ENCODE data around the gene SCYGR2.
A peak's percentile ranks its signal among the peaks of the same experiment; 100 is the strongest.

SCYGR2 gene

GRCh38 chr2:227597036-227597435, 1.7 kb upstream of the SCYGR2 start:
- Mint-ChIP-seq H3K4me3 (no peak overlapping the region), H3K9me3 (peaks cover 0 to 4% of the 10 kb centered on the region in 2 donors), H3K36me3 (no peaks in the 10 kb centered on the region), H3K27me3 (peaks cover 20 to 44% of the 10 kb centered on the region in 2 donors), H3K27ac (no peak overlapping the region), H3K4me1 (no peaks in the 10 kb centered on the region)
- DNase-seq (no peak), ATAC-seq (replicated peaks) (no peak)

- DNase-seq: no peak
- ATAC-seq (replicated peaks): no peak
- Mint-ChIP-seq H3K4me3 (no peak overlapping the region), H3K36me3 (no peaks in the 10 kb centered on the region), H3K27me3 (peaks cover 20 to 40% of the 10 kb centered on the region in 2 donors), H3K4me1 (no peaks in the 10 kb centered on the region), H3K9me3 (peaks cover 0 to 4% of the 10 kb centered on the region in 2 donors), H3K27ac (no peak overlapping the region)
Observed at GRCh38 chr2:227597998-227598397, 695 bp upstream of the SCYGR2 start.

GRCh38 chr2:227602358-227602757, 3.7 kb downstream of the SCYGR2 start:
- H3K4me3 Mint-ChIP-seq: no peak overlapping the region
- no peak for DNase-seq
- no peaks in the 10 kb centered on the region for H3K4me1 Mint-ChIP-seq
- peaks cover 7 to 21% of the 10 kb centered on the region in 2 donors for H3K27me3 Mint-ChIP-seq
- no peak for ATAC-seq (replicated peaks)
- H3K9me3 Mint-ChIP-seq: no peaks in the 10 kb centered on the region
- no peak overlapping the region for H3K27ac Mint-ChIP-seq
- no peaks in the 10 kb centered on the region for H3K36me3 Mint-ChIP-seq

- Mint-ChIP-seq H3K27me3 (peaks cover 8 to 11% of the 10 kb centered on the region in 2 donors), H3K36me3 (no peaks in the 10 kb centered on the region), H3K4me1 (peaks cover 11 to 14% of the 10 kb centered on the region in 2 donors), H3K27ac (no peak overlapping the region), H3K9me3 (no peaks in the 10 kb centered on the region), H3K4me3 (no peak overlapping the region)
- ATAC-seq (replicated peaks): no peak
- no peak for DNase-seq
Observed at GRCh38 chr2:227606476-227606875, 7.8 kb downstream of the SCYGR2 start.

GRCh38 chr2:227607941-227608340, 9.2 kb downstream of the SCYGR2 start:
- H3K27ac Mint-ChIP-seq: no peak overlapping the region
- peaks cover 19 to 21% of the 10 kb centered on the region in 2 donors for H3K27me3 Mint-ChIP-seq

GRCh38 chr2:227608561-227609338, 10.1 kb downstream of the SCYGR2 start:
- H3K9me3 Mint-ChIP-seq: no peaks in the 10 kb centered on the region
- H3K27ac Mint-ChIP-seq: peak overlapping the region; percentile 67
- peak; percentile 89 to 92 for ATAC-seq (replicated peaks)
- H3K4me1 Mint-ChIP-seq: peaks cover 11 to 14% of the 10 kb centered on the region in 2 donors
- H3K4me3 Mint-ChIP-seq: peak overlapping the region; percentile 19 to 39
- H3K36me3 Mint-ChIP-seq: no peaks in the 10 kb centered on the region
- peaks cover 21 to 24% of the 10 kb centered on the region in 2 donors for H3K27me3 Mint-ChIP-seq
- peak; percentile 27 for DNase-seq

More at GRCh38 chr2:227607941-227608340, 9.2 kb downstream of the SCYGR2 start:
- DNase-seq: no peak
- H3K9me3 Mint-ChIP-seq: no peaks in the 10 kb centered on the region
- peaks cover 11 to 14% of the 10 kb centered on the region in 2 donors for H3K4me1 Mint-ChIP-seq
- no peaks in the 10 kb centered on the region for H3K36me3 Mint-ChIP-seq
- H3K4me3 Mint-ChIP-seq: no peak overlapping the region
- ATAC-seq (replicated peaks): no peak

- no peak overlapping the region for H3K4me3 Mint-ChIP-seq
- H3K27ac Mint-ChIP-seq: no peak overlapping the region
- no peaks in the 10 kb centered on the region for H3K36me3 Mint-ChIP-seq
- no peaks in the 10 kb centered on the region for H3K9me3 Mint-ChIP-seq
- H3K4me1 Mint-ChIP-seq: peaks cover 11 to 14% of the 10 kb centered on the region in 2 donors
- peaks cover 17 to 21% of the 10 kb centered on the region in 2 donors for H3K27me3 Mint-ChIP-seq
- no peak for ATAC-seq (replicated peaks)
- no peak for DNase-seq
Observed at GRCh38 chr2:227610123-227610522, 11.4 kb downstream of the SCYGR2 start.

- H3K4me1 Mint-ChIP-seq: peaks cover 11 to 12% of the 10 kb centered on the region in 2 donors
- ATAC-seq (replicated peaks): no peak
- H3K4me3 Mint-ChIP-seq: no peak overlapping the region
- no peaks in the 10 kb centered on the region for H3K9me3 Mint-ChIP-seq
- H3K36me3 Mint-ChIP-seq: no peaks in the 10 kb centered on the region
- DNase-seq: no peak
- no peak overlapping the region for H3K27ac Mint-ChIP-seq
- peaks cover 27 to 30% of the 10 kb centered on the region in 2 donors for H3K27me3 Mint-ChIP-seq
Observed at GRCh38 chr2:227612546-227613271, 14.0 kb downstream of the SCYGR2 start.

- Mint-ChIP-seq H3K27me3 (peaks cover 27 to 30% of the 10 kb centered on the region in 2 donors), H3K4me1 (peaks cover 6 to 10% of the 10 kb centered on the region in 2 donors), H3K27ac (no peak overlapping the region), H3K36me3 (no peaks in the 10 kb centered on the region), H3K9me3 (no peaks in the 10 kb centered on the region), H3K4me3 (no peak overlapping the region)
- ATAC-seq (replicated peaks) (no peak), DNase-seq (no peak)
Observed at GRCh38 chr2:227613272-227613660, 14.6 kb downstream of the SCYGR2 start.

GRCh38 chr2:227614246-227614645, 15.6 kb downstream of the SCYGR2 start:
- Mint-ChIP-seq H3K4me1 (peaks cover 0 to 2% of the 10 kb centered on the region in 2 donors), H3K4me3 (no peak overlapping the region), H3K27me3 (peaks cover 27 to 30% of the 10 kb centered on the region in 2 donors), H3K9me3 (no peaks in the 10 kb centered on the region), H3K36me3 (no peaks in the 10 kb centered on the region), H3K27ac (no peak overlapping the region)
- DNase-seq: no peak
- no peak for ATAC-seq (replicated peaks)

- Mint-ChIP-seq H3K27me3 (peaks cover 27 to 30% of the 10 kb centered on the region in 2 donors), H3K36me3 (no peaks in the 10 kb centered on the region), H3K4me1 (peaks cover 0 to 2% of the 10 kb centered on the region in 2 donors), H3K9me3 (no peaks in the 10 kb centered on the region), H3K27ac (no peak within 1 kb of the TSS), H3K4me3 (no peak within 1 kb of the TSS)
- ATAC-seq (replicated peaks): no peak
- DNase-seq: no peak
Observed at GRCh38 chr2:227614740-227615139, 16.0 kb downstream of the SCYGR2 start, which contains the start of gene SCYGR3. Gene SCYGR3, minus strand, starts transcription at chr2:227614840. Its CDS starts 0 bp downstream, at chr2:227614840.

GRCh38 chr2:227615181-227615580, 16.5 kb downstream of the SCYGR2 start:
- no peak overlapping the region for H3K4me3 Mint-ChIP-seq
- H3K9me3 Mint-ChIP-seq: no peaks in the 10 kb centered on the region
- H3K27ac Mint-ChIP-seq: no peak overlapping the region
- ATAC-seq (replicated peaks) (no peak), DNase-seq (no peak)
- H3K27me3 Mint-ChIP-seq: peaks cover 26 to 30% of the 10 kb centered on the region in 2 donors
- no peaks in the 10 kb centered on the region for H3K36me3 Mint-ChIP-seq
- H3K4me1 Mint-ChIP-seq: peaks cover 0 to under 1% of the 10 kb centered on the region in 2 donors

GRCh38 chr2:227615906-227616305, 17.2 kb downstream of the SCYGR2 start:
- no peaks in the 10 kb centered on the region for H3K4me1 Mint-ChIP-seq
- H3K36me3 Mint-ChIP-seq: no peaks in the 10 kb centered on the region
- peaks cover 28 to 30% of the 10 kb centered on the region in 2 donors for H3K27me3 Mint-ChIP-seq
- H3K27ac Mint-ChIP-seq: no peak overlapping the region
- H3K9me3 Mint-ChIP-seq: no peaks in the 10 kb centered on the region
- ATAC-seq (replicated peaks) (no peak), DNase-seq (no peak)
- H3K4me3 Mint-ChIP-seq: no peak overlapping the region

- Mint-ChIP-seq H3K27me3 (peaks cover 31 to 34% of the 10 kb centered on the region in 2 donors), H3K36me3 (peaks cover 0 to 2% of the 10 kb centered on the region in 2 donors), H3K9me3 (no peaks in the 10 kb centered on the region), H3K4me1 (no peaks in the 10 kb centered on the region), H3K27ac (no peak overlapping the region), H3K4me3 (no peak overlapping the region)
- ATAC-seq (replicated peaks): no peak
- no peak for DNase-seq
Observed at GRCh38 chr2:227616631-227617030, 17.9 kb downstream of the SCYGR2 start.
